ENCODE data around the gene FCRL1.

The FCRL1 gene

GRCh38 chr1:157803851-157804250, 16.1 kb downstream of the FCRL1 start:
- TF ChIP-seq CTCF (IDR thresholded peaks at IDR 0.05; ENCODE audit: low read depth, low read length), result no peak
- no peak for DNase-seq (ENCODE audit: extremely low read depth, low read depth)

- DNase-seq (ENCODE audit: extremely low read depth, low read depth), result no peak
- TF ChIP-seq CTCF (IDR thresholded peaks at IDR 0.05; ENCODE audit: low read depth, low read length), result no peak
Observed at GRCh38 chr1:157799996-157800395, 19.9 kb downstream of the FCRL1 start.

- no peak for DNase-seq (ENCODE audit: extremely low read depth, low read depth)
- no peak for TF ChIP-seq CTCF (IDR thresholded peaks at IDR 0.05; ENCODE audit: low read depth, low read length)
Observed at GRCh38 chr1:157798211-157798610, 21.7 kb downstream of the FCRL1 start.

- DNase-seq (ENCODE audit: extremely low read depth, low read depth), result no peak
Observed at GRCh38 chr1:157785248-157785647, 34.7 kb downstream of the FCRL1 start.

GRCh38 chr1:157784801-157785200, 35.1 kb downstream of the FCRL1 start:
- TF ChIP-seq CTCF (IDR thresholded peaks at IDR 0.05; ENCODE audit: low read depth, low read length), result no peak
- no peak for DNase-seq (ENCODE audit: extremely low read depth, low read depth)

More at GRCh38 chr1:157785248-157785647, 34.7 kb downstream of the FCRL1 start:
- no peak for TF ChIP-seq CTCF (IDR thresholded peaks at IDR 0.05; ENCODE audit: low read depth, low read length)

GRCh38 chr1:157782931-157783330, 37.0 kb downstream of the FCRL1 start:
- DNase-seq (ENCODE audit: extremely low read depth, low read depth), result no peak
- no peak for TF ChIP-seq CTCF (IDR thresholded peaks at IDR 0.05; ENCODE audit: low read depth, low read length)

GRCh38 chr1:157781048-157781447, 38.9 kb downstream of the FCRL1 start:
- DNase-seq (ENCODE audit: extremely low read depth, low read depth), result no peak
- no peak for TF ChIP-seq CTCF (IDR thresholded peaks at IDR 0.05; ENCODE audit: low read depth, low read length)

Measured in AG09319 (cell line).